ENCODE results near the gene CERS2. TPM values are rescaled to one million over a fixed set of nuclear protein-coding genes. Genes with fewer than 3 reads are reported as not detected.

Gene CERS2
- polyA plus RNA-seq, 1 of the 3 experiments (the other 2 are of a cell fraction): 150 TPM

GRCh38 chr1:150960646-150961045 is 14.0 kb downstream of the CERS2 start (continued):
- TF ChIP-seq CTCF (IDR thresholded peaks at IDR 0.05) (no peak), TCF12 (IDR thresholded peaks at IDR 0.05) (no peak), FOXM1 (IDR thresholded peaks at IDR 0.05; ENCODE audit: low read depth) (no peak), GABPA (IDR thresholded peaks at IDR 0.05; ENCODE audit: low read depth) (no peak), SMC3 (IDR thresholded peaks at IDR 0.05; ENCODE audit: low read depth, low read length) (no peak), MXI1 (IDR thresholded peaks at IDR 0.05; ENCODE audit: low read depth, low read length) (no peak), TAF1 (IDR thresholded peaks at IDR 0.05; ENCODE audit: borderline replicate concordance, low read depth, low read length) (no peak)
- TF ChIP-seq, protein P1, sequence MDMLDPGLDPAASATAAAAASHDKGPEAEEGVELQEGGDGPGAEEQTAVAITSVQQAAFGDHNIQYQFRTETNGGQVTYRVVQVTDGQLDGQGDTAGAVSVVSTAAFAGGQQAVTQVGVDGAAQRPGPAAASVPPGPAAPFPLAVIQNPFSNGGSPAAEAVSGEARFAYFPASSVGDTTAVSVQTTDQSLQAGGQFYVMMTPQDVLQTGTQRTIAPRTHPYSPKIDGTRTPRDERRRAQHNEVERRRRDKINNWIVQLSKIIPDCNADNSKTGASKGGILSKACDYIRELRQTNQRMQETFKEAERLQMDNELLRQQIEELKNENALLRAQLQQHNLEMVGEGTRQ (IDR thresholded peaks at IDR 0.05; ENCODE audit: borderline replicate concordance, low read depth, low read length): no peak

GRCh38 chr1:150957666-150958065 is 17.0 kb downstream of the CERS2 start:
- no peaks in the 10 kb centered on the region for H3K9me2 ChIP-seq
- no peaks in the 10 kb centered on the region for H4K20me1 ChIP-seq (ENCODE audit: insufficient read depth)
- H3K9me3 ChIP-seq: no peaks in the 10 kb centered on the region
- no peak overlapping the region for H3K4me3 ChIP-seq (ENCODE audit: low read depth in 2 of 2, low read length in 1 of 2)
- WGBS (ENCODE audit: low lambda C conversion rate): 98% methylated on average over 11 of the region's 11 CpGs
- no peak for DNase-seq
- ChIA-PET POLR2A (interaction anchor here (1.3 kb wide), 1 partner anchor 16 kb away, joined by 3 read pairs; no protein-coding TSS in a partner anchor), CTCF (interaction anchor here (1.0 to 1.7 kb wide), 2 partner anchors 35 to 49 kb away, joined by 3 to 7 read pairs; partner anchors contain the start of gene MINDY1)
- H3K27me3 ChIP-seq (ENCODE audit: insufficient read depth): no peaks in the 10 kb centered on the region
- H2AFZ ChIP-seq (ENCODE audit: low read depth): no peak overlapping the region
- peaks cover 4% of the 10 kb centered on the region for H3F3A ChIP-seq (replicated peaks; ENCODE audit: insufficient read depth)
- H3K4me2 ChIP-seq: no peak overlapping the region
- H3K79me2 ChIP-seq (ENCODE audit: insufficient read depth): no peaks in the 10 kb centered on the region
- H3K36me3 ChIP-seq (replicated peaks in 1 of 2; ENCODE audit: control insufficient read depth in 1 of 2, insufficient read depth in 2 of 2, low read length in 1 of 2): peaks cover 51 to 58% of the 10 kb centered on the region in 2 experiments
- no peak overlapping the region for H3K27ac ChIP-seq (ENCODE audit: low read depth in 2 of 2, low read length in 1 of 2)
- H3K9ac ChIP-seq: no peak overlapping the region
- no peak for TF ChIP-seq EZH2phosphoT487 (IDR thresholded peaks at IDR 0.05; ENCODE audit: borderline replicate concordance, low read depth)
- TF ChIP-seq CTCF (IDR thresholded peaks at IDR 0.05): no peak
- TF ChIP-seq POLR2AphosphoS5 (IDR thresholded peaks at IDR 0.05; ENCODE audit: low read depth, low read length): no peak
- TF ChIP-seq IRF3 (IDR thresholded peaks at IDR 0.05; ENCODE audit: low read depth, low read length): no peak
- TF ChIP-seq RCOR1 (IDR thresholded peaks at IDR 0.05; ENCODE audit: low read length): no peak
- H3K4me1 ChIP-seq (ENCODE audit: control insufficient read depth in 1 of 2, insufficient read depth in 2 of 2, low read depth in 1 of 2, low read length in 1 of 2): no peaks in the 10 kb centered on the region
